HepG2 (cell line): ENCODE results near the gene PDLIM5.

Experiments
- POLR2A ChIP-seq, 2 experiments: IDR thresholded peaks; 2 replicates each; pipeline ENCODE4 v1.6.1; 2011; ENCODE audit warnings: low read depth in 2 of 2, low read length in 2 of 2, mild to moderate bottlenecking in 1 of 2, moderate library complexity in 1 of 2; ENCODE audit not compliant: insufficient read depth in 1 of 2
- TARDBP ChIP-seq: sonication (generic); formaldehyde crosslinking; IDR thresholded peaks from 2 replicates; pipeline ENCODE4 v1.8.0; 2022; ENCODE audit warnings: mild to moderate bottlenecking, missing genetic modification reagents
- U2AF2 ChIP-seq: fragments of 200-400 bp; formaldehyde crosslinking; IDR thresholded peaks from 2 replicates; pipeline ENCODE4 v1.6.1; 2017; ENCODE audit warnings: low read depth, mild to moderate bottlenecking, low read length

DNA sequence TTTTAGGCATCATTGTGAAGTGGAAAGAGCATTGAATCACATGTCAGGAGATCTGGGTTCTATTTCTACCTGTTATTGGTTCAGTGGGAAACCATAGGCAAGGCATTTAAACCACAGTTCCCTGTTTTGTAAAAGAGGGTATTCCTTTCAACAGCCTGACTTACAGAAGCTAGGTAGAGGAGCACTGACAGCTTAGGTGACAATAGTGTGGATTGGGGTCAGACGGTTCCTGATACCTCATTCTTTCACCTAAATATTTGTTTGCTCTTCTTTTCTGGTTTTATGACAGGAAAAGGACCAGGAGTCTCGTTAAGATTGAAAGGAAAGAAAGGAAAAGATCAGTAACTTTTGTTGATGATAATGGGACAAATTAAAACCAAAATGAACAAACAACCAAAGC, 15.9 kb upstream of the PDLIM5 start:
- TF ChIP-seq TARDBP (CRISPR knock-in tag) = no peak
- no peak for TF ChIP-seq POLR2A (IDR thresholded peaks at IDR 0.05; ENCODE audit: insufficient read depth in 1 of 2, low read depth in 2 of 2, low read length in 2 of 2)
- no peak for TF ChIP-seq U2AF2
